ENCODE data around the gene AKAP6. TPM values are rescaled to one million over a fixed set of nuclear protein-coding genes. Genes with fewer than 3 reads are reported as not detected.
A peak's percentile ranks its signal among the peaks of the same experiment; 100 is the strongest.

The AKAP6 gene
- total RNA-seq, 1 donor from 2014 or later = 0.21 TPM

DNA sequence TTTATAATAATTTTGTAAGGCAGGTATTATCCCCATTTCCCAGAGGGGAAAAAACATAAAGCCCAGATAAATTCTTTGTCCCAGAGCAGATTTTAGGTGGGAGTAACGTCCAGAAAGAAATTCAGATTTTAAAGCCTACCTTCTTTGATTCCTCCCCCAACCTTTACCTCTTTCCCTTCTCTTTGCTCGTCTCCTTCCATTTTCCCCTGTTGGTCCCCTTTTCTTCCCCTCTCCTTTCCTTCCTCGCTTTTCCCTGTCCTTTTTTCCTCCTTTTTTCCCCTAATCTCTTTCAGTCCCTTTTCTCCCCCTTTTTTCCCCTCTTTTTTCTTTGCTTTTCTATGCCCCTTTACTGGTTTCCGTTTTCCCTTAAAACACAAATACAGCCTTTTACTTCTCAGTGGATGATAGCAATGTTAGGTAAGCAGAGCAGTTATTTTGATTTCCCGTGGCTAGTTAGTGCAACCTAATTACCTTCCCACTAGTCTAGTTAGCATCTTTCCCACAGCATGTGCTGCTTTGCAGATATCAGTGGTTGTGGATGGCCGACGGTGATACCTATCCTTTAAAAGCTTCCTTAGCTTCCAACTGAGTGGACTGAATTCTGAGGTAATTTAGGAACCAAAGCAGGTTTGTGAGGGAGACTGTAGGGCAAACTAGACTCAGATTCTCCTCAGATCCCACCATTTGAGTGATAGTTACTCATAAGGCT lies 10.9 kb upstream of the AKAP6 start:
- no peaks in the 10 kb centered on the region for H3K36me3 Mint-ChIP-seq (ENCODE audit: low read depth)
- no peaks in the 10 kb centered on the region for H3K4me1 Mint-ChIP-seq (ENCODE audit: low read depth)
- DNase-seq (ENCODE audit: low spot score) = no peak
- intact Hi-C loops (cut with micrococcal nuclease) = no loop called here
- no peaks in the 10 kb centered on the region for H3K9me3 Mint-ChIP-seq
- no peaks in the 10 kb centered on the region for H3K27me3 Mint-ChIP-seq (ENCODE audit: insufficient read depth)
- H3K4me3 Mint-ChIP-seq = no peak overlapping the region
- H3K27ac Mint-ChIP-seq = no peak overlapping the region

- Mint-ChIP-seq H3K36me3 (ENCODE audit: low read depth) (no peaks in the 10 kb centered on the region), H3K4me1 (ENCODE audit: low read depth) (no peaks in the 10 kb centered on the region), H3K27me3 (ENCODE audit: insufficient read depth) (no peaks in the 10 kb centered on the region), H3K4me3 (no peak overlapping the region), H3K27ac (no peak overlapping the region), H3K9me3 (no peaks in the 10 kb centered on the region)
- intact Hi-C loops (cut with micrococcal nuclease) = no loop called here
- no peak for DNase-seq (ENCODE audit: low spot score)
These were observed 9.6 kb upstream of the AKAP6 start for GRCh38 chr14:32319368-32320049.

DNA sequence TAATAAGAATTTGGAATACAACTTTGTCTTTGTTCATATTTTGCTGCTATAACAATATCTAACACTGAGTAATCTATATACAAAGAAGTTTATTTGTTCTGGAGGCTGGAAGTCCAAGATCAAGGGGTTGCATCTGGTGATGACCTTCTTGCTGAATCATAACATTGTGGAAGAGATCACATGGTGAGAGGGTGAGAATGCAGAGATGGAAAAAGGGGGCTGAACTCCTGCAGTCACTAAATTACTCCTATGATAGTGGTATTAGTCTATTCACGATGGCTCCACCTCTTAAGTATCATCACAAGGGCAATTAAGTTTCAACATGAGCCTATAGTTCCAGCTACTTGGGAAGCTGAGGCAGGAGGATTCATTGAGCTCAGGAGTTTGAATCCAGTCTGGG lies 4.5 kb upstream of the AKAP6 start:
- DNase-seq (ENCODE audit: low spot score) = no peak
- H3K27ac Mint-ChIP-seq = no peak overlapping the region
- H3K9me3 Mint-ChIP-seq = no peaks in the 10 kb centered on the region
- intact Hi-C loops (cut with micrococcal nuclease) = no loop called here
- H3K36me3 Mint-ChIP-seq (ENCODE audit: low read depth) = no peaks in the 10 kb centered on the region
- no peaks in the 10 kb centered on the region for H3K27me3 Mint-ChIP-seq (ENCODE audit: insufficient read depth)
- no peak overlapping the region for H3K4me3 Mint-ChIP-seq
- no peaks in the 10 kb centered on the region for H3K4me1 Mint-ChIP-seq (ENCODE audit: low read depth)

DNA sequence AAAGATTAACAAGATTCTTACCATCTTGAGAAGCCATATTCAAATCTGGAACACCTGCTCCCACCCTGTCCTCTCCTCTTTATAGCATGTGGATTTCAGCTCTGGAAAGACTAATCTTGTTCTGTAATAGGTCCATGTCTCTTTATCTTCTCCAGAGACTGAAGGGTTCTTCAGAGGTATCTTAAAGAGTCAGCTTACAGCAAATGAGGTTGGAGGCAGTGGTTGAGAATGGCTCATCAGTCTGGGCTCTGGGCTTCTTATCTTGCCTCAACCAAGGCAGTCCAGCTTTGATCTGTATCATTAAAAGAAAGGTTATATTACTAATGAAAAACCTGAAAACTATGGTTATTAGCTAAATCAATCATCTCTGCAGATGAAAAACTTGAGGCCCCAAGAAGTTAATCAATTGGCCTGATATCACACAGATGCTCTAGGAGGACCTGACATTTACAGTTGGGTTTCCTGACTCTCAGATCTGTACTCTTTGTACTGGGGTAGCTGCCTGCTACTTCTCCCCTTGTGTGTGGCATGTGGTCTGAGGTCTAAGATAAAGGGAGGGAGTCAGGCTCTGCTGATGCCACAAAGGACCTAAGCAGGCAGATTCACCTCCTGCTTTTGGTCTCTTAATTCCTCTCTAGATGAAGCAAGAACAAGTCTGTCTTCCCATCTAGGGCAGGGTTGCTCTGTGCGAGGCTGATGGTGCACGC lies 1.7 kb upstream of the AKAP6 start:
- H3K4me1 Mint-ChIP-seq (ENCODE audit: low read depth) = peaks cover 3% of the 10 kb centered on the region
- H3K27me3 Mint-ChIP-seq (ENCODE audit: insufficient read depth) = no peaks in the 10 kb centered on the region
- no peak overlapping the region for H3K27ac Mint-ChIP-seq
- no peak for DNase-seq (ENCODE audit: low spot score)
- no peak overlapping the region for H3K4me3 Mint-ChIP-seq
- intact Hi-C loops (cut with micrococcal nuclease) = no loop called here
- no peaks in the 10 kb centered on the region for H3K9me3 Mint-ChIP-seq
- H3K36me3 Mint-ChIP-seq (ENCODE audit: low read depth) = no peaks in the 10 kb centered on the region

DNA sequence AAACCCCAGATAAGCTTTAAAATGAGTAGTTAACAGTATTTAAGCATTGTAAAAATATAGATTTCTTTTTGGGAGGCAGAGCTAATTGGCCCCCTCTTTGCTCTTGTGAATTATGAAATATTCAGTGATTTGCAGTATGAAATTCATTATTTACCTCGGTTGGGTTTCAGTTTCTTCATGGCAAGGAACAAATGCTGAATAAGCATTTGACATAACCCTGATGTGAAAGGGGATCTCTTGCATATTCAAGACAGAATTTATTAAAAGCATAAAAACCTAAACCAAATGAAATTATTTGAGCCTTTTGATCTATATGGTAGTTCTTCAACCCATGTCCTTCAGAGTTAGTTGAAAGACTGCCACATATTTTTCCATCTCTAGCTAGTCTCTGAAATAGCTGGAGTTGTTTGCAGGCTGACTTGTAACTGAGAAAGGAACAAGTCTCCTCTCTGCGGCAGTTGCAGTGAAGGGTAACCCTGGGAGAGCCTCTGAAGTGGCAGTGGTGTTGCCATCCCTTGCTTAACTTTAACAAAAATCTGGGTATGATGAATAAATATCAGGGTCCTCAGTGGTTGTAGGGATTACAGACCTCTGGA lies 690 bp downstream of the AKAP6 start:
- H3K27me3 Mint-ChIP-seq (ENCODE audit: insufficient read depth) = no peaks in the 10 kb centered on the region
- no peaks in the 10 kb centered on the region for H3K9me3 Mint-ChIP-seq
- H3K4me3 Mint-ChIP-seq = no peak overlapping the region
- no peak overlapping the region for H3K27ac Mint-ChIP-seq
- intact Hi-C loops (cut with micrococcal nuclease) = no loop called here
- peaks cover 4% of the 10 kb centered on the region for H3K4me1 Mint-ChIP-seq (ENCODE audit: low read depth)
- no peak for DNase-seq (ENCODE audit: low spot score)
- no peaks in the 10 kb centered on the region for H3K36me3 Mint-ChIP-seq (ENCODE audit: low read depth)

DNA sequence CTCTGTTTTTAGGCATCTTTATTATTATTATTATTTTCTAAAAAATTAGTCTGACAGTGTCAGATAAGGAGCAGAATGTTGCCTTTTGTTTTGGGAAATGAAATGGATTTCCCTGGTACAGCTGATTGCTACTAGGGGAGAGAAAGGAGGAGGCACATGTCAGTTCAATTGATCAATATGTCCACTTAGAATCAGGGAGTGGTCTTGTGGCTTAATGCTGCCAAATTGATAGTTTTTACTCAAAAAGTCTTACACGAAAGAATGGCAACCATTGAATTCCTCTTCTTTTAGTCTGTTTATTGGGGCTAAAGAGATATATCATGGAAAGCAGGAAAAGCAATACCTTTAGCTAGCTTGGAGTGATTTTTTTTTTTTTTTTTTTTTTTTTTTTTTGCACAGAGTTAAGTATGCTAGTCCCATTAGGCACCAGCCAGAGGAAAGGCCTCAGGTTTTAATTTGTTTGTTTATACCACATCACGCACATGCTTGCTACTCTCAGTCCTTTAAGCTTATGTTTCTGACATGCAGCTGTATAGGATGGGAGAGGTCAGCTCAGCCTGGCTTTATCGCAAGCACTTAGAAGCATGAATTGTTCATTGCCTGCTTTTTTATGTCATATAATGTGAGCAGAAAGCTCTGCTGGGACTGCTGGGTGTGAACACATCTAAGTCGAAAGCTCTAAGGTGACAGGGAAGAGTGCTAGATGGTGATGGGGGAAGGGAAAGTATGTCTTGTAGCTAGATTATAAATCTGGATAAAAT lies 1.4 kb downstream of the AKAP6 start:
- H3K27me3 Mint-ChIP-seq (ENCODE audit: insufficient read depth) = no peaks in the 10 kb centered on the region
- H3K9me3 Mint-ChIP-seq = no peaks in the 10 kb centered on the region
- no peaks in the 10 kb centered on the region for H3K36me3 Mint-ChIP-seq (ENCODE audit: low read depth)
- DNase-seq (ENCODE audit: low spot score) = no peak
- no peak overlapping the region for H3K4me3 Mint-ChIP-seq
- intact Hi-C loops (cut with micrococcal nuclease) = no loop called here
- peak overlapping the region; percentile 36 for H3K27ac Mint-ChIP-seq
- peaks cover 4% of the 10 kb centered on the region for H3K4me1 Mint-ChIP-seq (ENCODE audit: low read depth)

DNA sequence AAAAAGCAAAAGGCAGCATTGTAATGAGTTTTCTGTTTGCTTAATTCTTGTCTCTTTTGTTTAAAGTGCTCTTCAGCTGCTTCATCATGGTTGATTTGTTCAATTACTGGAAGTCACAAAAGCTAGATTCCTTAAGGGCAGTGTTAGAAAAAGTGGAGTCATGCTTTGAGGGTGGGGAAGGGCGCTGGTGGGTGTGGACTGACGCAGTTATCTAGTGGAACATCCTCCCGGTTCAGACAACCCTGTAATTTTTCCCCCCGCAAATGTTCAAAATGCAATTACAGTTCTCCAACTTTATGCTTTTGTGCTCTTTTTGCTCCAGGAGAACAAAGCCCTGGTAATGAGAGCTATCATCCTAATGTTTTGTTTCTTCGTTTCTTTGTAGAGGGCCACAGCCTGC lies 2.1 kb downstream of the AKAP6 start:
- intact Hi-C loops (cut with micrococcal nuclease) = no loop called here

GRCh38 chr14:32332415-32333316 lies 3.6 kb downstream of the AKAP6 start:
- intact Hi-C loops (cut with micrococcal nuclease) = no loop called here
- Mint-ChIP-seq H3K27me3 (ENCODE audit: insufficient read depth) (no peaks in the 10 kb centered on the region), H3K4me3 (no peak overlapping the region), H3K27ac (no peak overlapping the region), H3K9me3 (no peaks in the 10 kb centered on the region), H3K36me3 (ENCODE audit: low read depth) (no peaks in the 10 kb centered on the region), H3K4me1 (ENCODE audit: low read depth) (peaks cover 4% of the 10 kb centered on the region)
- DNase-seq (ENCODE audit: low spot score) = no peak

More for the DNA sequence above, 2.1 kb downstream of the AKAP6 start:
- peaks cover 4% of the 10 kb centered on the region for H3K4me1 Mint-ChIP-seq (ENCODE audit: low read depth)
- no peak overlapping the region for H3K4me3 Mint-ChIP-seq
- H3K27ac Mint-ChIP-seq = no peak overlapping the region
- DNase-seq (ENCODE audit: low spot score) = no peak
- H3K36me3 Mint-ChIP-seq (ENCODE audit: low read depth) = no peaks in the 10 kb centered on the region
- H3K9me3 Mint-ChIP-seq = no peaks in the 10 kb centered on the region
- no peaks in the 10 kb centered on the region for H3K27me3 Mint-ChIP-seq (ENCODE audit: insufficient read depth)

GRCh38 chr14:32336702-32337101 lies 7.6 kb downstream of the AKAP6 start:
- DNase-seq (ENCODE audit: low spot score) = no peak
- Mint-ChIP-seq H3K4me3 (no peak overlapping the region), H3K27ac (no peak overlapping the region), H3K4me1 (ENCODE audit: low read depth) (peaks cover 4% of the 10 kb centered on the region), H3K9me3 (no peaks in the 10 kb centered on the region), H3K36me3 (ENCODE audit: low read depth) (no peaks in the 10 kb centered on the region), H3K27me3 (ENCODE audit: insufficient read depth) (no peaks in the 10 kb centered on the region)
- intact Hi-C loops (cut with micrococcal nuclease) = no loop called here

DNA sequence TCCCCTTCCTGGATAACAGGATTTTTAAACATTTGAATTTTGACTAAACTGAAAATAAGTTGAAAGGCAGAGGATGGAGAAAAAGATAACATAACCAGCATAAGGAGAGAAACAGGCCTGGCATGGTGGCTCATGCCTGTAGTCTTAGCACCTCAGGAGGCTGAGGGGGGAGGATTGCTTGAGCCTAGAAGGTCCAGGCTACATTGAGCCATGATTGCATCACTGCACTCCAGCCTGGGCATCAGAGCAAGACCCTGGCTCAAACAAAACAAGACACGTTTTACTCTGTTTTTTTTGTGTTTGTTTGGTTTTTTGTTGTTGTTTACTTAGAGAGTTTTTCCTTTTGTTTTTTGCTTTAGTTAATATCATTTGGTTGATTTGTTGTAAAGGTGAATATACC lies 8.7 kb downstream of the AKAP6 start:
- no peaks in the 10 kb centered on the region for H3K4me1 Mint-ChIP-seq (ENCODE audit: low read depth)
- DNase-seq (ENCODE audit: low spot score) = no peak
- no peaks in the 10 kb centered on the region for H3K36me3 Mint-ChIP-seq (ENCODE audit: low read depth)
- H3K4me3 Mint-ChIP-seq = no peak overlapping the region
- no peaks in the 10 kb centered on the region for H3K27me3 Mint-ChIP-seq (ENCODE audit: insufficient read depth)
- H3K9me3 Mint-ChIP-seq = no peaks in the 10 kb centered on the region
- H3K27ac Mint-ChIP-seq = no peak overlapping the region
- intact Hi-C loops (cut with micrococcal nuclease) = no loop called here

- H3K36me3 Mint-ChIP-seq (ENCODE audit: low read depth) = no peaks in the 10 kb centered on the region
- no peaks in the 10 kb centered on the region for H3K4me1 Mint-ChIP-seq (ENCODE audit: low read depth)
- no peak overlapping the region for H3K27ac Mint-ChIP-seq
- DNase-seq (ENCODE audit: low spot score) = no peak
- H3K9me3 Mint-ChIP-seq = no peaks in the 10 kb centered on the region
- intact Hi-C loops (cut with micrococcal nuclease) = no loop called here
- H3K4me3 Mint-ChIP-seq = no peak overlapping the region
- no peaks in the 10 kb centered on the region for H3K27me3 Mint-ChIP-seq (ENCODE audit: insufficient read depth)
These were observed 10.1 kb downstream of the AKAP6 start for GRCh38 chr14:32339188-32339587.

Data from activated T-helper 1 cell treated with anti-CD3 and anti-CD28 coated beads, Interleukin-12 subunit alpha, Interleukin-12 subunit beta, Interleukin-2, Interleukin-4 antibody, amounts not matched to agents 30 ng/mL and 10 ng/mL and 1 ng/mL, durations not matched to agents 14 hours and 24 hours and 36 hours (primary cell).